Gastrocnemius medialis (tissue), 4 donors: Measurements from ENCODE around the gene POC5.

ENCODE experiments used
- CTCF ChIP-seq, 5 experiments: fragments of 450-650 bp in 3 of 5; fragments of 200-600 bp in 2 of 5; sonication (generic) in 2 of 5; IDR thresholded peaks in 4 of 5; conservative IDR thresholded peaks in 1 of 5; 1 replicate in 4 of 5; 2 replicates in 1 of 5; pipeline ENCODE4 v1.5.1; 2016 to 2019; ENCODE audit warnings: antibody characterized with exemption in 5 of 5, mild to moderate bottlenecking in 3 of 5, moderate library complexity in 3 of 5
- POLR2A ChIP-seq, 2 donors: fragments of 450-650 bp; IDR thresholded peaks; one replicate each; pipeline ENCODE4 v1.6.1; 2017; ENCODE audit warnings: antibody characterized with exemption in 2 of 2, mild to moderate bottlenecking in 2 of 2, moderate library complexity in 2 of 2

- TF ChIP-seq CTCF (IDR thresholded peaks at IDR 0.05 in 4 of 5, conservative IDR thresholded peaks at IDR 0.05 in 1 of 5), result no peak
- no peak for TF ChIP-seq POLR2A (IDR thresholded peaks at IDR 0.05)
Observed at GRCh38 chr5:75670577-75670976, 46.7 kb downstream of the POC5 start.
